Kidney (tissue), 14 donors: Measurements from ENCODE around the gene SYNE1. TPM values are rescaled to one million over a fixed set of nuclear protein-coding genes. Genes with fewer than 3 reads are reported as not detected.

Experiments
- DNase-seq, 5 donors: peaks; one replicate each; pipeline ENCODE4 v3.0.0-alpha.2; 2013 to 2020
- FAIRE-seq: peaks from 2 replicates; lab custom pipeline; 2012; peaks lifted over from hg19 to GRCh38; lab: Jason Lieb, UNC
- H3K27ac ChIP-seq, 2 donors: one replicate each; pipeline ENCODE4 v1.7.0; 2013; ENCODE audit warnings: low read depth in 2 of 2, low read length in 2 of 2, inconsistent platforms in 1 of 2
- H3K27me3 ChIP-seq: one replicate; pipeline ENCODE4 v1.7.1; 2013; ENCODE audit warnings: low read length, inconsistent platforms; ENCODE audit not compliant: control insufficient read depth, insufficient read depth
- H3K36me3 ChIP-seq, 3 donors: one replicate each; pipeline versions ENCODE4 v1.7.0 to v1.7.1; 2013; ENCODE audit warnings: low read length in 3 of 3, control low read depth in 1 of 3, inconsistent platforms in 1 of 3; ENCODE audit not compliant: insufficient read depth in 3 of 3, control insufficient read depth in 2 of 3
- H3K4me1 ChIP-seq, 3 donors: one replicate each; pipeline versions ENCODE4 v1.7.0 to v1.7.1; 2013; ENCODE audit warnings: low read length in 3 of 3, inconsistent platforms in 1 of 3, low read depth in 1 of 3; ENCODE audit not compliant: control insufficient read depth in 2 of 3, insufficient read depth in 2 of 3
- H3K4me3 ChIP-seq, 3 donors: one replicate each; pipeline versions ENCODE4 v1.7.0 to v1.8.1; 2013; ENCODE audit warnings: low read length in 3 of 3, control low read depth in 1 of 3, inconsistent platforms in 1 of 3
- H3K9ac ChIP-seq, 3 donors: one replicate each; pipeline versions ENCODE4 v1.7.0 to v1.7.1; 2013; ENCODE audit warnings: low read length in 3 of 3, control low read depth in 1 of 3, inconsistent platforms in 1 of 3
- H3K9me3 ChIP-seq, 3 donors: one replicate each; pipeline versions ENCODE4 v1.7.0 to v1.7.1; 2013; ENCODE audit warnings: low read length in 3 of 3, control low read depth in 1 of 3, inconsistent platforms in 1 of 3; ENCODE audit not compliant: control insufficient read depth in 2 of 3, insufficient read depth in 1 of 3
- intact Hi-C: fragments of 100-400 bp; cut with DNase I; formaldehyde crosslinking; loops from one replicate; pipeline ENCODE4 v1.11.1; 2022
- polyA plus RNA-seq: library from polyadenylated mRNA; stranded (reverse); fragments of 350-450 nt; fragmentation: Illumina TruSeq; extraction: RNeasy Lipid Tissue Mini Kit (QIAGEN cat#74804); gene quantifications from one replicate; pipeline ENCODE4 v1.2.3, GENCODE V29; 2014; ENCODE audit warnings: low read depth, low replicate concordance; ENCODE audit not compliant: insufficient read depth
- total RNA-seq: library from RNA; stranded (reverse); fragmentation: NEBNext Ultra II Directional; extraction: Animal tissue kit (Norgen Biotek cat#: 25700); gene quantifications from one replicate; pipeline ENCODE4 v1.2.1, GENCODE V29; 2021
- TF ChIP-seq, protein P1 (sequence below): IDR thresholded peaks from 3 replicates; pipeline ENCODE4 v1.5.1; 2012; ENCODE audit warnings: mild to moderate bottlenecking, moderate library complexity, borderline replicate concordance; ENCODE audit not compliant: insufficient read depth; ENCODE audit errors: extremely low read depth
- donor health status: control.
- donor health status: control.
- donor health status: control.
- donor health status: control.
- donor health status: control.
- donor health status: DM: yes; HTN: yes; CAD: no.
- donor health status: Normal renal cell carcinoma (clear cell type).

Gene SYNE1
- total and polyA plus RNA-seq, 2 donors from 2014 or later: 47.8 to 216 TPM

- H3K4me3 ChIP-seq: no peak overlapping the region
- no peak overlapping the region for H3K27ac ChIP-seq
- H3K27me3 ChIP-seq: no peaks in the 10 kb centered on the region
- no peaks in the 10 kb centered on the region for H3K36me3 ChIP-seq
- H3K9me3 ChIP-seq: peaks cover 0 to 18% (median 0%) of the 10 kb centered on the region in 3 donors
- H3K9ac ChIP-seq: no peak overlapping the region
- intact Hi-C loops: no loop called here
- no peaks in the 10 kb centered on the region for H3K4me1 ChIP-seq
- no peak for FAIRE-seq
- TF ChIP-seq, protein P1, sequence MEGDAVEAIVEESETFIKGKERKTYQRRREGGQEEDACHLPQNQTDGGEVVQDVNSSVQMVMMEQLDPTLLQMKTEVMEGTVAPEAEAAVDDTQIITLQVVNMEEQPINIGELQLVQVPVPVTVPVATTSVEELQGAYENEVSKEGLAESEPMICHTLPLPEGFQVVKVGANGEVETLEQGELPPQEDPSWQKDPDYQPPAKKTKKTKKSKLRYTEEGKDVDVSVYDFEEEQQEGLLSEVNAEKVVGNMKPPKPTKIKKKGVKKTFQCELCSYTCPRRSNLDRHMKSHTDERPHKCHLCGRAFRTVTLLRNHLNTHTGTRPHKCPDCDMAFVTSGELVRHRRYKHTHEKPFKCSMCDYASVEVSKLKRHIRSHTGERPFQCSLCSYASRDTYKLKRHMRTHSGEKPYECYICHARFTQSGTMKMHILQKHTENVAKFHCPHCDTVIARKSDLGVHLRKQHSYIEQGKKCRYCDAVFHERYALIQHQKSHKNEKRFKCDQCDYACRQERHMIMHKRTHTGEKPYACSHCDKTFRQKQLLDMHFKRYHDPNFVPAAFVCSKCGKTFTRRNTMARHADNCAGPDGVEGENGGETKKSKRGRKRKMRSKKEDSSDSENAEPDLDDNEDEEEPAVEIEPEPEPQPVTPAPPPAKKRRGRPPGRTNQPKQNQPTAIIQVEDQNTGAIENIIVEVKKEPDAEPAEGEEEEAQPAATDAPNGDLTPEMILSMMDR: no peak
- DNase-seq: no peak
Observed at GRCh38 chr6:152554851-152555250, 82.3 kb downstream of the SYNE1 start.

DNA sequence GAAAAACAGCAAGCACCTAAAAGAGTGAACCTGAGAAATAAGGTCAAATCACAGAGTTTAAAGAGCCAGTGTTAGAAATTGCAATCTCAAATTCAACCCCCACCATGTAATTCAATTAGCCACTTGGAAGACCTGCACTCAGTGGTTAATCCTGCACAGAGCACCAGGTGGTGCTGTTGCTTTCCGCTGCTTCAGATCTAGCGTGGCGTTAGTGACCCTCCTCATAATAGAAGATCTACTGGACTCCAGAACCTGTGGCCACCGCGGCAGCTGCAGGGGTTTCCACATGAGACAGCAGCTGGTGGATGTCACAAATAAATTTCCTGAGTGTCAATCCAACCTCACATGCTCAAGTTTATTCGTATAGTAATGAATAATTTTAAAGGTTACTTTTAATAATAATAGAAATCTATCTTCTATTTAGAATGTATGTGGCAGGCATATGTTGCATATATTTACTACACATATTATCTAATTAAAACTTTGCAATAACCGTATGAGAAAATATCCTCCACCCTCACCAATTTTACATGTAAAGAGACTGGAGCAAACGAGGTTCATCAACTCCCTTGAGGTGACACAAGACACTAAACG, 84.4 kb downstream of the SYNE1 start:
- intact Hi-C loops: no loop called here
- peak; percentile 38 for FAIRE-seq
- Histone ChIP-seq H3K27ac (no peak overlapping the region), H3K27me3 (no peaks in the 10 kb centered on the region), H3K9me3 (peaks cover 0 to 10% (median 0%) of the 10 kb centered on the region in 3 donors), H3K9ac (no peak overlapping the region), H3K36me3 (no peaks in the 10 kb centered on the region), H3K4me1 (no peaks in the 10 kb centered on the region), H3K4me3 (no peak overlapping the region)
- DNase-seq: peak; percentile 59 to 88 (median 75)
- TF ChIP-seq, protein P1: peak; percentile 93

- H3K9ac ChIP-seq: no peak overlapping the region
- TF ChIP-seq, protein P1: no peak
- FAIRE-seq: no peak
- H3K9me3 ChIP-seq: no peaks in the 10 kb centered on the region
- no peaks in the 10 kb centered on the region for H3K27me3 ChIP-seq
- no peaks in the 10 kb centered on the region for H3K4me1 ChIP-seq
- no peak overlapping the region for H3K27ac ChIP-seq
- H3K4me3 ChIP-seq: no peak overlapping the region
- intact Hi-C loops: no loop called here
- DNase-seq: no peak
- H3K36me3 ChIP-seq: no peaks in the 10 kb centered on the region
Observed at GRCh38 chr6:152543519-152543918, 93.6 kb downstream of the SYNE1 start.

DNA sequence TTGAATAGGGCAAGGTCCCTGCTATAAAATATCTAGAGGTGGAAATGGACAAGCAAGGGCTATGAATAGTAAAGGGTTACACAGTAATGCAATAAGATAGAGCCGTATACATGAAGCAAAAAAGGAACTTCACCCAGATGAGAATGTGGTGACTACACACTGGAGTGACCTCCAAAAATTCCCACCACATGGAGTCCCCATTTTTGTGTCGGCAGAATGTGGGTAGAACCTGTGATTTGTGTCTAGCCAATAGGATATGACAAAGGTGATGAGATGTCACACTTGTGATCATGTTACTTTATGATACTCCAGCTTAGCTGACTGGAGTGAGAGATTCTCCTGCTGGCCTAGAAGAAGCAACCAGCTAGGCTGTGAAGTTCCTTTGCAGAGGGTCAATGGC, 96.8 kb downstream of the SYNE1 start:
- intact Hi-C loops: no loop called here
- DNase-seq (no peak), FAIRE-seq (no peak)
- Histone ChIP-seq H3K4me1 (no peaks in the 10 kb centered on the region), H3K4me3 (no peak overlapping the region), H3K27ac (no peak overlapping the region), H3K9ac (no peak overlapping the region), H3K27me3 (no peaks in the 10 kb centered on the region), H3K36me3 (no peaks in the 10 kb centered on the region), H3K9me3 (no peaks in the 10 kb centered on the region)
- TF ChIP-seq, protein P1: no peak
